ENCODE data around the gene HIP1R. TPM values are rescaled to one million over a fixed set of nuclear protein-coding genes. Genes with fewer than 3 reads are reported as not detected.
A peak's percentile ranks its signal among the peaks of the same experiment; 100 is the strongest.

Gene HIP1R
- polyA plus RNA-seq, 1 experiment, result 12.8 TPM

DNA sequence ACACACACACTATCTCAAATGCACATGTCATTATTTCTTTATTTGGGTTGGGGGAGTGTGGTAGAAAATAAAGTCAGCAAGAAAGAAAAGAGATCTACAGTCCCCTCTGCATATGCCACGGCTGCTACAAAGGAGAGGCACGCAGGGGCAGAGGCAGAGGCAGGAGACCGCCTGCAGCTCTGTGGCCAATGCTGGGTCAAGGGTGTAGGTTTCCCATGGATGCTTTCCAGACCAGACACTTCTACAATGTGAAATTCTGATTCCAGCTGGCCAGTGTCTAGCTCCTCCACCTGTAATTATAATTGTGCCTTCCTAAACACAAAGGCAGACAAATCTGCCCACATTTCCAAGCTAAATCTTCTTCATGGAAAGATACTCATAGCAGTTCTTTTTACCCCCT, 41.5 kb downstream of the HIP1R start:
- CTCF ChIA-PET, result interaction anchor here (0.9 to 1.1 kb wide), 2 partner anchors 17 to 72 kb away, joined by 3 read pairs; no protein-coding TSS in a partner anchor
- POLR2A ChIA-PET, result no interaction called here
- Histone ChIP-seq H3K27me3 (ENCODE audit: control insufficient read depth, insufficient read depth, low read length) (no peaks in the 10 kb centered on the region), H3K36me3 (ENCODE audit: control insufficient read depth, insufficient read depth, low read length) (no peaks in the 10 kb centered on the region; the same call in 1 of the 2 replicates), H3K4me3 (ENCODE audit: low read depth, low read length) (no peak overlapping the region)
- DNase-seq (ENCODE audit: low read depth), result no peak
- TF ChIP-seq CTCF (IDR thresholded peaks at IDR 0.05; ENCODE audit: insufficient read depth, low read depth, low read length), result no peak

DNA sequence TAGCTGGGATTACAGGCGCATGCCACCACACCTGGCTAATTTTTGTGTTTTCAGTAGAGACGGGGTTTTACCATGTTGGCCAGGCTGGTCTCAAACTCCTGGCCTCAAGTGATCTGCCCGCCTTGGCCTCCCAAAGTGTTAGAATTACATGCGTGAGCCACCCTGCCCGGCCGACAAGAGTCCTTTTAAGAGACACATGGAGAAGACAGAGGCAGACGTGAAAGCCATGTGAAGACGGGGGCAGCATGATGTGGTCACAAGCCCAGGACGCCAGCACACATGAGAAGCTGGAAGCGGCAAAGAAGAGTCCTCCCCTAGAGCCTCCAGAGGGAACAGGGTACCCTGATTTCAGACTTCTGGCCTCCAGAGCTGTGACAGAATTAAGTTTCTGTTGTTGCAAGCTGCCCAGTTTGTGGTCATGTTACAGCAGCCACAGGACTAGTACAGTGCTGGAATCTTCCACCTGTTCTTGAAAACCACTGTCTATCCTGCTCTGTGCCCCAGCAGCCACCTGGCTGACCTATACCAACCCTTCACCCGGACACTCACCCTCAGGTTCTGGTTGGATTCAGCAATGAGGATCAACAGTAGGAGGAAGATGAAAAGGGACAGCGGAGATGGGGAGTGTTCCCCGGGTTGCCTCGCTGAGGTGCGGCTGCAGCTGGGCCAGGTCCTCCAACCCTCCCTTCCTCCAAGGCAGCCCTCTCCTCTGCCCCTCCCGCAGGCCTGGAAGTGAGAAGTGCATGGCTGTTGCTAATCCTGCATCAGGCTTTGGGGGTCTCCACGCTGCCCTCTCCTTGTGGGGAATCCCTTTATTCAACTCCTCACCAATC, 43.7 kb downstream of the HIP1R start:
- POLR2A ChIA-PET, result no interaction called here
- Histone ChIP-seq H3K4me3 (ENCODE audit: low read depth, low read length) (no peak overlapping the region), H3K27me3 (ENCODE audit: control insufficient read depth, insufficient read depth, low read length) (no peaks in the 10 kb centered on the region), H3K36me3 (ENCODE audit: control insufficient read depth, insufficient read depth, low read length) (no peaks in the 10 kb centered on the region; the same call in 1 of the 2 replicates)
- TF ChIP-seq CTCF (IDR thresholded peaks at IDR 0.05; ENCODE audit: insufficient read depth, low read depth, low read length), result no peak
- DNase-seq (ENCODE audit: low read depth), result no peak
- CTCF ChIA-PET, result interaction anchor here (1.7 to 1.8 kb wide), 2 partner anchors 15 to 19 kb away, joined by 5 to 7 read pairs; no protein-coding TSS in a partner anchor

GRCh38 chr12:122880155-122880667, 45.0 kb downstream of the HIP1R start:
- POLR2A ChIA-PET, result interaction anchor here (0.6 kb wide), 1 partner anchor 12 kb away, joined by 3 read pairs; no protein-coding TSS in a partner anchor

DNA sequence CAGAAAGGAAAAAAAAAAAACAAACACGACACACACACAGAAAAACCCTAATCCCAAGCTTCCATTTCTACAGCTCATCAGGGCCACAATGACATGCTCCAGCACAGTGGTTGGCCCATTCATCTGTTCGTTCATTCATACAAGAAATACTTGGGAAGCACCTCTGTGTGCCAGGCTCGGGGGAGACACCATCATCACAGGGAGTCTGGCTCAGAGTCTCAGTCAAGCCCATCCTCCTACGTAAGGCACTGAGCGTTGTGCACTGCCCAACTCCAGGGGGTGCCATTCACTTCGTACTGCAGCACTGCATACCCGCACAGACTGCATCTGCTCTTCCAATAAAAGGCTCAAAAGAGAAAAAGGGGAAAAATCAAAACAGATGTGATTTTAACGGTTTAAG, 45.4 kb downstream of the HIP1R start:
- CTCF ChIA-PET, result interaction anchor here (0.8 to 3.5 kb wide), 8 partner anchors 9 to 74 kb away, joined by 3 to 24 read pairs (median 4); no protein-coding TSS in a partner anchor
- TF ChIP-seq CTCF (IDR thresholded peaks at IDR 0.05; ENCODE audit: insufficient read depth, low read depth, low read length), result peak; percentile 57
- no peaks in the 10 kb centered on the region for H3K27me3 ChIP-seq (ENCODE audit: control insufficient read depth, insufficient read depth, low read length)
- no peak for DNase-seq (ENCODE audit: low read depth)
- no peaks in the 10 kb centered on the region; the same call in 1 of the 2 replicates for H3K36me3 ChIP-seq (ENCODE audit: control insufficient read depth, insufficient read depth, low read length)
- POLR2A ChIA-PET, result no interaction called here
- H3K4me3 ChIP-seq (ENCODE audit: low read depth, low read length), result no peak overlapping the region

More at GRCh38 chr12:122880155-122880667, 45.0 kb downstream of the HIP1R start:
- Histone ChIP-seq H3K4me3 (ENCODE audit: low read depth, low read length) (no peak overlapping the region), H3K27me3 (ENCODE audit: control insufficient read depth, insufficient read depth, low read length) (no peaks in the 10 kb centered on the region), H3K36me3 (ENCODE audit: control insufficient read depth, insufficient read depth, low read length) (no peaks in the 10 kb centered on the region; the same call in 1 of the 2 replicates)
- no peak for TF ChIP-seq CTCF (IDR thresholded peaks at IDR 0.05; ENCODE audit: insufficient read depth, low read depth, low read length)
- DNase-seq (ENCODE audit: low read depth), result no peak
- CTCF ChIA-PET, result interaction anchor here (0.8 to 3.5 kb wide), 8 partner anchors 9 to 62 kb away, joined by 3 to 24 read pairs (median 5); no protein-coding TSS in a partner anchor

DNA sequence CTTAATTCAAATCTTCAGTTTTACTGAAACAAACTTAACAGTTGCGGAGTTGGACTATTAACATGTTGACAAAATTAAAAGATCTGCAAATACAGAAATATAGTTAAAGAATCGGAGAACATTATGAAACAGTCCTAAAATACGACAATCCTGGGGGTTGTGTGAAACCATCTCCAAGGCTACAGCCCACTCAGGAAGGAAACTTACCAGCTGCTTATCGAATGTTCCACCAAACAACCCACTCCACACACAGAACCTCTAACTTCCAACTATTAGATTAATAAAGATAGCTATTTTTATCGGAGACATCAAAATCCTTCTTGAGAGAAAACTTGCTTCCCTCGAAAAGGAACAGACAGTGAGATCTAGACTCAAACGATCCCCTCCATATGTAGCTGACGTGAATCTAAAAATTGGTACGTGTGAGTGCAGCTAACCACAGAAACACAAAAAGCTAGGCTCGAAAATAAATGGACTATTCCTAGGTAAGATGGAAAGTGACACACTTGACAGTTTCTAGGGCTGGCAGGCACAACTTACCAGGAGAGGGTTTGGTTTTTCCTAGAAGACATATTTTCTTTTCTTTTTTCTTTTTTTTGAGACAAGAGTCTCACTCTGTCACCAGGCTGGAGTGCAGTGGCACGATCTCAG, 47.8 kb downstream of the HIP1R start:
- POLR2A ChIA-PET, result no interaction called here
- CTCF ChIA-PET, result interaction anchor here (1.7 to 3.5 kb wide), 2 partner anchors 12 to 68 kb away, joined by 4 to 24 read pairs; no protein-coding TSS in a partner anchor

More for the DNA sequence above, 47.8 kb downstream of the HIP1R start:
- Histone ChIP-seq H3K4me3 (ENCODE audit: low read depth, low read length) (no peak overlapping the region), H3K36me3 (ENCODE audit: control insufficient read depth, insufficient read depth, low read length) (no peaks in the 10 kb centered on the region; the same call in 1 of the 2 replicates), H3K27me3 (ENCODE audit: control insufficient read depth, insufficient read depth, low read length) (no peaks in the 10 kb centered on the region)
- TF ChIP-seq CTCF (IDR thresholded peaks at IDR 0.05; ENCODE audit: insufficient read depth, low read depth, low read length), result no peak
- DNase-seq (ENCODE audit: low read depth), result no peak
